ENCODE measurements around the gene PPP1R12C.

PPP1R12C gene

GRCh38 chr19:55041627-55042343, 75.7 kb downstream of the PPP1R12C start:
- DNase-seq = no peak

GRCh38 chr19:55041244-55041626, 76.2 kb downstream of the PPP1R12C start:
- no peak for DNase-seq
